ENCODE results near the gene PCDH8. TPM values are rescaled to one million over a fixed set of nuclear protein-coding genes. Genes with fewer than 3 reads are reported as not detected.
"Not testable (repeated sequence)": the region's sequence is repeated elsewhere in the genome, so short reads cannot be mapped to it uniquely, and the experiment has no call there.

Gene PCDH8
- total RNA-seq, 1 donor from 2014 or later: 8.1 TPM

GRCh38 chr13:52827839-52828238 lies 20.6 kb downstream of the PCDH8 start:
- TF ChIP-seq, protein P1, sequence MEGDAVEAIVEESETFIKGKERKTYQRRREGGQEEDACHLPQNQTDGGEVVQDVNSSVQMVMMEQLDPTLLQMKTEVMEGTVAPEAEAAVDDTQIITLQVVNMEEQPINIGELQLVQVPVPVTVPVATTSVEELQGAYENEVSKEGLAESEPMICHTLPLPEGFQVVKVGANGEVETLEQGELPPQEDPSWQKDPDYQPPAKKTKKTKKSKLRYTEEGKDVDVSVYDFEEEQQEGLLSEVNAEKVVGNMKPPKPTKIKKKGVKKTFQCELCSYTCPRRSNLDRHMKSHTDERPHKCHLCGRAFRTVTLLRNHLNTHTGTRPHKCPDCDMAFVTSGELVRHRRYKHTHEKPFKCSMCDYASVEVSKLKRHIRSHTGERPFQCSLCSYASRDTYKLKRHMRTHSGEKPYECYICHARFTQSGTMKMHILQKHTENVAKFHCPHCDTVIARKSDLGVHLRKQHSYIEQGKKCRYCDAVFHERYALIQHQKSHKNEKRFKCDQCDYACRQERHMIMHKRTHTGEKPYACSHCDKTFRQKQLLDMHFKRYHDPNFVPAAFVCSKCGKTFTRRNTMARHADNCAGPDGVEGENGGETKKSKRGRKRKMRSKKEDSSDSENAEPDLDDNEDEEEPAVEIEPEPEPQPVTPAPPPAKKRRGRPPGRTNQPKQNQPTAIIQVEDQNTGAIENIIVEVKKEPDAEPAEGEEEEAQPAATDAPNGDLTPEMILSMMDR (conservative IDR thresholded peaks at IDR 0.05): no peak
- H3K27ac Mint-ChIP-seq: no peak overlapping the region
- no peaks in the 10 kb centered on the region for H3K36me3 Mint-ChIP-seq
- no peaks in the 10 kb centered on the region for H3K9me3 Mint-ChIP-seq
- no peak overlapping the region for H3K4me3 Mint-ChIP-seq
- no peaks in the 10 kb centered on the region for H3K4me1 Mint-ChIP-seq (ENCODE audit: unreplicated experiment)
- DNase-seq (ENCODE audit: extremely low spot score, unreplicated experiment): no peak
- H3K27me3 Mint-ChIP-seq: peaks cover 25% of the 10 kb centered on the region

- H3K4me3 Mint-ChIP-seq; DNase-seq (ENCODE audit: extremely low spot score, unreplicated experiment); H3K4me1 Mint-ChIP-seq (ENCODE audit: unreplicated experiment); H3K9me3 Mint-ChIP-seq; H3K27ac Mint-ChIP-seq; H3K36me3 Mint-ChIP-seq: not testable (repeated sequence)
- peaks cover 15% of the 10 kb centered on the region for H3K27me3 Mint-ChIP-seq
Measured at GRCh38 chr13:52817886-52818285, 30.6 kb downstream of the PCDH8 start.

DNA sequence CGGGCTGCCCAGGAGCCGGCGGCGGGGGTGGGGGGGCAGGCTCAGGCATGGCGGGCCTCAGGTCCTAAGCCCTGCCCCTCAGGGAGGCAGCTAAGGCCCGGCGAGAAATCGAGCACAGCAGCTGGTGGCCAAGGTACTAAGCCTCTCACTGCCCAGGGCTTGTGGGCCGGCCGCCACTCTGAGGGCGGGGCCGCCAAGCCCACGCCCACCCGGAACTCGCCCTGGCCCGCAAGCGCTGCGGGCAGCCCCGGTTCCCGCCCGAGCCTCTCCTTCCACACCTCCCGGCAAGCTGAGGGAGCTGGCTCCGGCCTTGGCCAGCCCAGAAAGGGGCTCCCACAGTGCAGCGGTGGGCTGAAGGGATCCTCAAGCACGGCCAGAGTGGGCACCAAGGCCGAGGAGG lies 33.1 kb downstream of the PCDH8 start:
- peaks cover 10% of the 10 kb centered on the region for H3K27me3 Mint-ChIP-seq
- H3K36me3 Mint-ChIP-seq: no peaks in the 10 kb centered on the region
- no peak overlapping the region for H3K4me3 Mint-ChIP-seq
- no peak overlapping the region for H3K27ac Mint-ChIP-seq
- H3K9me3 Mint-ChIP-seq: no peaks in the 10 kb centered on the region
- H3K4me1 Mint-ChIP-seq (ENCODE audit: unreplicated experiment): no peaks in the 10 kb centered on the region
- DNase-seq (ENCODE audit: extremely low spot score, unreplicated experiment): no peak
- TF ChIP-seq, protein P1 (conservative IDR thresholded peaks at IDR 0.05): no peak

- peaks cover 4% of the 10 kb centered on the region for H3K27me3 Mint-ChIP-seq
- TF ChIP-seq, protein P1 (conservative IDR thresholded peaks at IDR 0.05): no peak
- H3K27ac Mint-ChIP-seq: no peak overlapping the region
- DNase-seq (ENCODE audit: extremely low spot score, unreplicated experiment): no peak
- H3K9me3 Mint-ChIP-seq: no peaks in the 10 kb centered on the region
- no peaks in the 10 kb centered on the region for H3K36me3 Mint-ChIP-seq
- no peak overlapping the region for H3K4me3 Mint-ChIP-seq
- peaks cover 6% of the 10 kb centered on the region for H3K4me1 Mint-ChIP-seq (ENCODE audit: unreplicated experiment)
Measured at GRCh38 chr13:52812941-52813340, 35.5 kb downstream of the PCDH8 start.

- H3K9me3 Mint-ChIP-seq: no peaks in the 10 kb centered on the region
- H3K27me3 Mint-ChIP-seq: peaks cover 4% of the 10 kb centered on the region
- TF ChIP-seq, protein P1 (conservative IDR thresholded peaks at IDR 0.05): no peak
- DNase-seq (ENCODE audit: extremely low spot score, unreplicated experiment): no peak
- H3K27ac Mint-ChIP-seq: no peak overlapping the region
- H3K36me3 Mint-ChIP-seq: no peaks in the 10 kb centered on the region
- peaks cover 6% of the 10 kb centered on the region for H3K4me1 Mint-ChIP-seq (ENCODE audit: unreplicated experiment)
- no peak overlapping the region for H3K4me3 Mint-ChIP-seq
Measured at GRCh38 chr13:52811841-52812240, 36.6 kb downstream of the PCDH8 start.

GRCh38 chr13:52810526-52810925 lies 37.9 kb downstream of the PCDH8 start:
- Mint-ChIP-seq H3K27ac (no peak overlapping the region), H3K36me3 (no peaks in the 10 kb centered on the region), H3K27me3 (peaks cover 10% of the 10 kb centered on the region), H3K9me3 (no peaks in the 10 kb centered on the region), H3K4me1 (ENCODE audit: unreplicated experiment) (peaks cover 6% of the 10 kb centered on the region), H3K4me3 (no peak overlapping the region)
- no peak for DNase-seq (ENCODE audit: extremely low spot score, unreplicated experiment)
- TF ChIP-seq, protein P1 (conservative IDR thresholded peaks at IDR 0.05): no peak

Measured in type B pancreatic cell (in vitro differentiated cells).